HepG2 (cell line): ENCODE data around the gene LRFN2.

ENCODE experiments used
- EEA1 ChIP-seq: sonication (generic); formaldehyde crosslinking; IDR thresholded peaks from 2 replicates; pipeline ENCODE4 v1.5.1; 2020; ENCODE audit warnings: mild to moderate bottlenecking, missing genetic modification reagents, borderline replicate concordance
- ELF4 ChIP-seq: sonication (generic); formaldehyde crosslinking; IDR thresholded peaks from 2 replicates; pipeline ENCODE4 v1.5.0; 2020; ENCODE audit warnings: missing genetic modification reagents, mild to moderate bottlenecking, moderate library complexity, borderline replicate concordance
- ESRRA ChIP-seq: sonication (generic); formaldehyde crosslinking; IDR thresholded peaks from 2 replicates; pipeline ENCODE4 v1.5.1; 2020; ENCODE audit warnings: mild to moderate bottlenecking, low read depth, missing genetic modification reagents
- EZH2 ChIP-seq: conservative IDR thresholded peaks from 2 replicates; pipeline ENCODE4 v1.6.1; 2012; ENCODE audit warnings: mild to moderate bottlenecking, low read depth, low read length, moderate library complexity
- FOXM1 ChIP-seq: sonication (generic); formaldehyde crosslinking; IDR thresholded peaks from 2 replicates; pipeline ENCODE4 v1.5.0; 2020; ENCODE audit warnings: missing genetic modification reagents
- GTF2F1 ChIP-seq: fragments of 150-350 bp; IDR thresholded peaks from 2 replicates; pipeline ENCODE4 v1.6.1; 2014; ENCODE audit warnings: low read length
- HNRNPL ChIP-seq: fragments of 200-400 bp; formaldehyde crosslinking; IDR thresholded peaks from 2 replicates; pipeline ENCODE4 v1.6.1; 2017; ENCODE audit warnings: mild to moderate bottlenecking, low read depth, low read length
- MTA3 ChIP-seq: sonication (generic); formaldehyde crosslinking; IDR thresholded peaks from 2 replicates; pipeline ENCODE4 v1.4.0; 2020; ENCODE audit warnings: missing genetic modification reagents
- PAXIP1 ChIP-seq: sonication (generic); formaldehyde crosslinking; conservative IDR thresholded peaks from 2 replicates; pipeline ENCODE4 v1.4.0; 2020; ENCODE audit warnings: mild to moderate bottlenecking, missing genetic modification reagents, moderate library complexity
- POLR2A ChIP-seq, 2 experiments: IDR thresholded peaks; 2 replicates each; pipeline ENCODE4 v1.6.1; 2011; ENCODE audit warnings: low read depth in 2 of 2, low read length in 2 of 2, mild to moderate bottlenecking in 1 of 2, moderate library complexity in 1 of 2; ENCODE audit not compliant: insufficient read depth in 1 of 2
- SKI ChIP-seq: fragments of 450-650 bp; IDR thresholded peaks from one replicate; pipeline ENCODE4 v1.6.1; 2018; ENCODE audit warnings: mild to moderate bottlenecking; ENCODE audit not compliant: partially characterized antibody
- YY1 ChIP-seq: IDR thresholded peaks from 2 replicates; pipeline ENCODE4 v1.6.1; 2011; ENCODE audit warnings: low read length, low read depth, moderate library complexity, mild to moderate bottlenecking; ENCODE audit not compliant: insufficient read depth, insufficient replicate concordance
- ZNF382 ChIP-seq: sonication (generic); formaldehyde crosslinking; IDR thresholded peaks from 2 replicates; pipeline ENCODE4 v1.5.0; 2020; ENCODE audit warnings: missing genetic modification reagents, mild to moderate bottlenecking, borderline replicate concordance
- TF ChIP-seq, protein P1 (sequence below): sonication (generic); formaldehyde crosslinking; IDR thresholded peaks from 2 replicates; pipeline ENCODE4 v1.5.0; 2020; ENCODE audit warnings: mild to moderate bottlenecking, missing genetic modification reagents, moderate library complexity

- no peak for TF ChIP-seq ZNF382 (CRISPR knock-in tag)
- no peak for TF ChIP-seq PAXIP1 (CRISPR knock-in tag)
- TF ChIP-seq YY1 = no peak
- TF ChIP-seq, protein P1, sequence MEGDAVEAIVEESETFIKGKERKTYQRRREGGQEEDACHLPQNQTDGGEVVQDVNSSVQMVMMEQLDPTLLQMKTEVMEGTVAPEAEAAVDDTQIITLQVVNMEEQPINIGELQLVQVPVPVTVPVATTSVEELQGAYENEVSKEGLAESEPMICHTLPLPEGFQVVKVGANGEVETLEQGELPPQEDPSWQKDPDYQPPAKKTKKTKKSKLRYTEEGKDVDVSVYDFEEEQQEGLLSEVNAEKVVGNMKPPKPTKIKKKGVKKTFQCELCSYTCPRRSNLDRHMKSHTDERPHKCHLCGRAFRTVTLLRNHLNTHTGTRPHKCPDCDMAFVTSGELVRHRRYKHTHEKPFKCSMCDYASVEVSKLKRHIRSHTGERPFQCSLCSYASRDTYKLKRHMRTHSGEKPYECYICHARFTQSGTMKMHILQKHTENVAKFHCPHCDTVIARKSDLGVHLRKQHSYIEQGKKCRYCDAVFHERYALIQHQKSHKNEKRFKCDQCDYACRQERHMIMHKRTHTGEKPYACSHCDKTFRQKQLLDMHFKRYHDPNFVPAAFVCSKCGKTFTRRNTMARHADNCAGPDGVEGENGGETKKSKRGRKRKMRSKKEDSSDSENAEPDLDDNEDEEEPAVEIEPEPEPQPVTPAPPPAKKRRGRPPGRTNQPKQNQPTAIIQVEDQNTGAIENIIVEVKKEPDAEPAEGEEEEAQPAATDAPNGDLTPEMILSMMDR (CRISPR knock-in tag) = no peak
- TF ChIP-seq GTF2F1 = no peak
- no peak for TF ChIP-seq MTA3 (CRISPR knock-in tag)
- TF ChIP-seq EEA1 (CRISPR knock-in tag) = no peak
- no peak for TF ChIP-seq FOXM1 (CRISPR knock-in tag)
- no peak for TF ChIP-seq ELF4 (CRISPR knock-in tag)
- no peak for TF ChIP-seq ESRRA (CRISPR knock-in tag)
- TF ChIP-seq POLR2A (IDR thresholded peaks at IDR 0.05; ENCODE audit: insufficient read depth in 1 of 2, low read depth in 2 of 2, low read length in 2 of 2) = no peak
- TF ChIP-seq SKI = no peak
- no peak for TF ChIP-seq HNRNPL
- no peak for TF ChIP-seq EZH2
Measured at GRCh38 chr6:40509716-40510260, 77.4 kb downstream of the LRFN2 start.
